ENCODE measurements around the gene IDH2. TPM values are rescaled to one million over a fixed set of nuclear protein-coding genes. Genes with fewer than 3 reads are reported as not detected.

IDH2 gene
- total RNA-seq, 4 donors from 2014 or later = 60.7 to 155 (median 103) TPM

DNA sequence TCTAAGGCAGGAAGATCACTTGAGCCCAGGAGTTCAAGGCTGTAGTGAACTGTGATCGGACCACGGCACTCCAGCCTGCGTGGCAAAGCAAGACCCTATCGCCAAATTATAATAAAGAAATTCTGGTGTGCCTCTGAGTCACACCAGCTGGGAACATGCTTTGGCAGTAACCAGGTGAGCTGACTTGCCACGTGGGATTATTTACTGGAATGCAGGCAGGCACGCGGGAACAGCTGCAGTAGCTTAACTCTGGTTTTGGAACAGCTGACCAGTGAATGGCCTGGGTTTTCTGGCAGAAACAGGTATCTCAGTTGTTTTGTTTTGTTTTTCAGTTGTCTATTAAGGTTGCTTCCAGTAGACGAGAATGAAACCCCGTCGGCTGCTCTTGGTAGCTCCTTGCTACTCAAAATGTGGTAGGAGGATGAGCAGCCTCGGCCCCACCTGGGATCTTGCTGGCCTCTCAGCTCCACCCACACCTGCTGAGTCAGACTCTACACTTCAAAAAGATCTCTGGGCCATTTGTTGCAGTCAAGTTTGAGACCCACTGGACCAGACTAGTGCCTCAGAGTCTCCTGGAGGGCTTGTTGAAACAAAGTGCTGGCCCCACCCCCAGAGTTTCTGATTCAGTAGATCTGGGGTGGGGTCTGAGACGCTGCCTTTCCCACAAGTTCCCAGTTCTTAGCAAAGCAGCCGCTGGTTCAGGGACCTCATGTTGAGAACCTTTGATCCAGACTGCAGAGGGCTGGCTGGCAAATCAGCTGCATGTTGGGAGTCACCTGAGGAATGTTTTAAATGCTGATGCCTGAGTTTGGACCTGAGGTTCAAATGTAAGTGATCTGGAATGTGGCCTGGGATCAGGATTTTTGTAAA is 26.6 kb downstream of the IDH2 start:
- whole genome bisulfite sequencing, 2 donors = 23 to 49% methylated on average over 10 to 12 of the region's 13 CpGs
- intact Hi-C loops (cut with DNase I) = loop anchor here (10.0 kb wide), 1 partner anchor 71 kb away; the partner anchor contains the start of gene ZNF710

DNA sequence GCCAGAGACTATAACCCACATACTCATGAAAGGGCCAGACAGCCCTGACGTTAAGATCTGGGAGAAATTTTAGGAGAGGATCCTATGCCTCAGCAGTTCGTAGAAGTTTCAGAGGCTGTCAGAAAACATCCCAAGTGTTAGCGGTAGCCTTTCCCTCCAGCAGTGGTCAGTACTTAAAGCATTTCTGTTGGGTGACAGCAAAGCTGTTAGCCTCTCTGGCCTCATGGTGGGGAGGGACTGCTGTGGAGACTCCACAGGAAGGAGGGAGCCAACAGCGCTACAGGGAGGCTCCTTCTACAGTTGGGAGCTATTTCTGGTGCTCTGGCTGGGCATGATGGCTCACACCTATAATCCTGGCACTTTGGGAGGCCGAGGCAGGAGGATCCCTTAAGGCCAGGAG is 27.4 kb downstream of the IDH2 start:
- intact Hi-C loops (cut with DNase I) = loop anchor here (5.0 to 10.0 kb wide), 2 partner anchors 70 to 178 kb away; partner anchors contain the start of gene ZNF710
- 62 to 78% methylated on average over 3 to 5 of the region's 5 CpGs for WGBS, 2 donors
- H3K4me3 ChIP-seq = no peak overlapping the region
- H3K27me3 ChIP-seq = no peaks in the 10 kb centered on the region
- DNase-seq = no peak
- H3K36me3 ChIP-seq = peaks cover 10 to 76% (median 16%) of the 10 kb centered on the region in 3 donors
- H3K9me3 ChIP-seq = no peaks in the 10 kb centered on the region
- peaks cover 16 to 46% (median 22%) of the 10 kb centered on the region in 3 donors for H3K4me1 ChIP-seq
- no peak for TF ChIP-seq POLR2A (IDR thresholded peaks at IDR 0.05)
- TF ChIP-seq, protein P1, sequence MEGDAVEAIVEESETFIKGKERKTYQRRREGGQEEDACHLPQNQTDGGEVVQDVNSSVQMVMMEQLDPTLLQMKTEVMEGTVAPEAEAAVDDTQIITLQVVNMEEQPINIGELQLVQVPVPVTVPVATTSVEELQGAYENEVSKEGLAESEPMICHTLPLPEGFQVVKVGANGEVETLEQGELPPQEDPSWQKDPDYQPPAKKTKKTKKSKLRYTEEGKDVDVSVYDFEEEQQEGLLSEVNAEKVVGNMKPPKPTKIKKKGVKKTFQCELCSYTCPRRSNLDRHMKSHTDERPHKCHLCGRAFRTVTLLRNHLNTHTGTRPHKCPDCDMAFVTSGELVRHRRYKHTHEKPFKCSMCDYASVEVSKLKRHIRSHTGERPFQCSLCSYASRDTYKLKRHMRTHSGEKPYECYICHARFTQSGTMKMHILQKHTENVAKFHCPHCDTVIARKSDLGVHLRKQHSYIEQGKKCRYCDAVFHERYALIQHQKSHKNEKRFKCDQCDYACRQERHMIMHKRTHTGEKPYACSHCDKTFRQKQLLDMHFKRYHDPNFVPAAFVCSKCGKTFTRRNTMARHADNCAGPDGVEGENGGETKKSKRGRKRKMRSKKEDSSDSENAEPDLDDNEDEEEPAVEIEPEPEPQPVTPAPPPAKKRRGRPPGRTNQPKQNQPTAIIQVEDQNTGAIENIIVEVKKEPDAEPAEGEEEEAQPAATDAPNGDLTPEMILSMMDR (IDR thresholded peaks at IDR 0.05) = no peak
- peak overlapping the region; percentile 78 to 83 (median 82) for H3K27ac ChIP-seq

More for the DNA sequence above, 26.6 kb downstream of the IDH2 start:
- H3K9me3 ChIP-seq = no peaks in the 10 kb centered on the region
- peaks cover 16 to 39% (median 21%) of the 10 kb centered on the region in 3 donors for H3K4me1 ChIP-seq
- H3K27ac ChIP-seq = peak overlapping the region; percentile 78 to 83 (median 82)
- peak overlapping the region in 1 of 4 donors; percentile 6 for H3K4me3 ChIP-seq
- H3K27me3 ChIP-seq = no peaks in the 10 kb centered on the region
- H3K36me3 ChIP-seq = peaks cover 10 to 79% (median 21%) of the 10 kb centered on the region in 3 donors
- TF ChIP-seq POLR2A (IDR thresholded peaks at IDR 0.05) = no peak
- TF ChIP-seq, protein P1 (IDR thresholded peaks at IDR 0.05) = no peak
- DNase-seq = no peak

DNA sequence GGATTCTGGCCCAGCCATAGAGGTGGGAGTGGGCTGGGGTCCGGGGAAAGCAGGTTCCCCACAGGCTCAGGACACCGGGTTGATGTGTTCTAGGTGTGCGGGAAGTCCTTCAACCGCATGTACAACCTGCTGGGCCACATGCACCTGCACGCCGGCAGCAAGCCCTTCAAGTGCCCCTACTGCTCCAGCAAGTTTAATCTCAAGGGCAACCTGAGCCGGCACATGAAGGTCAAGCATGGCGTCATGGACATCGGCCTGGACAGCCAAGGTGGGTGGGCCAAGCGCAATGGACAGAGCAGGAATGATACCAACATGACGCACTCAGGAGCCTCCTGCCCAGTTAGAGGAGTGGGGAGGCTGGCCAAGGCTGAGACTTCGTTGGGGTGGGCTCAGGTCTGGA is 28.2 kb downstream of the IDH2 start:
- H3K27ac ChIP-seq = peak overlapping the region in 1 of 4 donors; percentile 78
- H3K36me3 ChIP-seq = peaks cover 7 to 76% (median 10%) of the 10 kb centered on the region in 3 donors
- H3K4me3 ChIP-seq = no peak overlapping the region
- no peak for DNase-seq
- WGBS, 2 donors = 90 to 94% methylated on average over 11 to 12 of the region's 12 CpGs
- intact Hi-C loops (cut with DNase I) = loop anchor here (5.0 to 10.0 kb wide), 2 partner anchors 69 to 177 kb away; partner anchors contain the start of gene ZNF710
- H3K9me3 ChIP-seq = no peaks in the 10 kb centered on the region
- peaks cover 16 to 48% (median 22%) of the 10 kb centered on the region in 3 donors for H3K4me1 ChIP-seq
- no peaks in the 10 kb centered on the region for H3K27me3 ChIP-seq
- TF ChIP-seq POLR2A (IDR thresholded peaks at IDR 0.05) = no peak
- TF ChIP-seq, protein P1 (IDR thresholded peaks at IDR 0.05) = no peak

DNA sequence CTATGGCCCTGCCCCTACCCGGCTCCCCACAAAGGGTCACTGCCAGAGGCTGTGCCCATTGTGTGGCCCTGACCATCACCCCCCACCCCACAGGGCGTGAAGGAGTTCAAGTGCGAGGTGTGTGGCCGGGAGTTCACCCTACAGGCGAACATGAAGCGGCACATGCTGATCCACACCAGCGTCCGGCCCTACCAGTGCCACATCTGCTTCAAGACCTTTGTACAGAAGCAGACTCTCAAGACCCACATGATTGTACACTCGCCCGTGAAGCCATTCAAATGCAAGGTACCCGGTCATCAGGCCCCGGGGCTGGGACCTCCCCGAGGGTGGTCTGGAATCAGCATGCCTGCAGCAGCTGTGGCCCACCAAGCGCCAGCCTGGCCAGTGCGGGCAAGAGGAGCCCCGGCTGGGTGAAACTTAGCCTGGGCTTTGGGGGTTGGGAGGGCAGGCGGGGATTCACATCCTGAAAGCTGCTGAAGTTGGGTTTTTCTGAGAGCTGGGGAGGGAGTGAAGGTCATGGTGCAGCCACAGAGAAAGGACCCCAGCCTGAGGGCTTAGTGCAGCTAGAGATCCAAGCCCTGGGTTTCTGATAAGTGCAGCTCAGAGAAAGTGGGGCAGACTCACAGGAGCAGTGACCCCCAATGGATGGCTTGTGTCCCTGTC is 29.2 kb downstream of the IDH2 start:
- no peaks in the 10 kb centered on the region for H3K9me3 ChIP-seq
- TF ChIP-seq POLR2A (IDR thresholded peaks at IDR 0.05) = no peak
- TF ChIP-seq, protein P1 (IDR thresholded peaks at IDR 0.05) = no peak

More for the DNA sequence above, 29.2 kb downstream of the IDH2 start:
- intact Hi-C loops (cut with DNase I) = loop anchor here (5.0 to 10.0 kb wide), 2 partner anchors 68 to 176 kb away; partner anchors contain the start of gene ZNF710
- Histone ChIP-seq H3K4me3 (no peak overlapping the region), H3K4me1 (peaks cover 16 to 48% (median 22%) of the 10 kb centered on the region in 3 donors), H3K27ac (peak overlapping the region in 1 of 4 donors; percentile 14), H3K36me3 (peaks cover 8 to 76% (median 14%) of the 10 kb centered on the region in 3 donors), H3K27me3 (no peaks in the 10 kb centered on the region)
- WGBS, 2 donors = 85 to 88% methylated on average over 4 to 8 of the region's 17 CpGs
- no peak for DNase-seq

Measured in esophagus squamous epithelium (tissue), 5 donors.